Activated gamma-delta T cell (primary cell): ENCODE data around the gene DGKH.

Source experiments
- DNase-seq: peaks from one replicate; lab custom pipeline; 2025; lab: John Stamatoyannopoulos, UW

DGKH gene

GRCh38 chr13:42228527-42228926, 180.1 kb downstream of the DGKH start:
- DNase-seq: no peak

GRCh38 chr13:42229287-42229686, 180.8 kb downstream of the DGKH start:
- DNase-seq: no peak

GRCh38 chr13:42232671-42233070, 184.2 kb downstream of the DGKH start:
- DNase-seq: no peak

GRCh38 chr13:42233726-42234125, 185.3 kb downstream of the DGKH start:
- DNase-seq: no peak

GRCh38 chr13:42239161-42239560, 190.7 kb downstream of the DGKH start:
- DNase-seq: no peak

- no peak for DNase-seq
Observed at GRCh38 chr13:42239644-42240043, 191.2 kb downstream of the DGKH start.

GRCh38 chr13:42246541-42246940, 198.1 kb downstream of the DGKH start:
- DNase-seq: no peak

GRCh38 chr13:42247883-42248282, 199.4 kb downstream of the DGKH start:
- no peak for DNase-seq

GRCh38 chr13:42255886-42256285, 207.4 kb downstream of the DGKH start:
- DNase-seq: no peak

GRCh38 chr13:42258747-42259146, 210.3 kb downstream of the DGKH start:
- DNase-seq: no peak

- no peak for DNase-seq
Observed at GRCh38 chr13:42259515-42259914, 211.1 kb downstream of the DGKH start.

- DNase-seq: no peak
Observed at GRCh38 chr13:42260903-42261654, 212.6 kb downstream of the DGKH start.

- DNase-seq: no peak
Observed at GRCh38 chr13:42266473-42266872, 218.0 kb downstream of the DGKH start.

GRCh38 chr13:42270160-42270856, 221.9 kb downstream of the DGKH start:
- DNase-seq: no peak

- DNase-seq: no peak
Observed at GRCh38 chr13:42270857-42271215, 222.4 kb downstream of the DGKH start.

GRCh38 chr13:42271337-42272114, 223.1 kb downstream of the DGKH start:
- peak; percentile 86 for DNase-seq

- DNase-seq: peak; percentile 49
Observed at GRCh38 chr13:42272115-42272803, 223.8 kb downstream of the DGKH start, which contains the start of gene AKAP11. Gene AKAP11 (plus strand): TSS chr13:42272152. CDS start chr13:42286349, 14,197 bp downstream.

- no peak for DNase-seq
Observed at GRCh38 chr13:42272804-42273175, 224.3 kb downstream of the DGKH start.

GRCh38 chr13:42274386-42275097, 226.1 kb downstream of the DGKH start:
- DNase-seq: no peak

GRCh38 chr13:42275098-42275471, 226.6 kb downstream of the DGKH start:
- no peak for DNase-seq

- DNase-seq: no peak
Observed at GRCh38 chr13:42275506-42275905, 227.1 kb downstream of the DGKH start.

- no peak for DNase-seq
Observed at GRCh38 chr13:42276683-42277082, 228.2 kb downstream of the DGKH start.
